Ovary (tissue), 9 donors: ENCODE results near the gene SEMA5A. TPM values are rescaled to one million over a fixed set of nuclear protein-coding genes. Genes with fewer than 3 reads are reported as not detected.

Experiments used
- DNase-seq, 5 donors: peaks; one replicate each; pipeline ENCODE4 v3.0.0-alpha.2; 2019 to 2020
- H3K27ac ChIP-seq, 2 donors: fragments of 200-600 bp; one replicate each; pipeline versions ENCODE4 v1.5.1 to v1.8.0; 2019 to 2022
- H3K27me3 ChIP-seq: fragments of 200-600 bp; one replicate; pipeline ENCODE4 v1.8.0; 2022
- H3K36me3 ChIP-seq: fragments of 200-600 bp; sonication (generic); one replicate; pipeline ENCODE4 v1.5.1; 2019
- H3K4me1 ChIP-seq: one replicate; pipeline ENCODE4 v1.8.1; 2013; ENCODE audit warnings: mild to moderate bottlenecking, moderate library complexity; ENCODE audit not compliant: insufficient read depth
- H3K4me3 ChIP-seq: fragments of 200-600 bp; sonication (generic); one replicate; pipeline ENCODE4 v1.5.1; 2017
- H3K9me3 ChIP-seq, 2 donors: fragments of 200-600 bp in 1 of 2; sonication (generic) in 1 of 2; one replicate each; pipeline versions ENCODE4 v1.5.1 to v1.8.1; 2013 to 2019; ENCODE audit warnings: mild to moderate bottlenecking in 1 of 2, moderate library complexity in 1 of 2
- CTCF ChIP-seq, 3 donors: fragments of 450-650 bp in 2 of 3; fragments of 200-600 bp in 1 of 3; IDR thresholded peaks; one replicate each; pipeline versions ENCODE4 v1.5.1 to v1.8.0; 2016 to 2022; ENCODE audit warnings: antibody characterized with exemption in 3 of 3, mild to moderate bottlenecking in 1 of 3
- EP300 ChIP-seq: sonication (generic); formaldehyde crosslinking; IDR thresholded peaks from one replicate; pipeline ENCODE4 v1.6.1; 2017; ENCODE audit warnings: antibody characterized with exemption
- POLR2A ChIP-seq: fragments of 450-650 bp; IDR thresholded peaks from one replicate; pipeline ENCODE4 v1.6.1; 2017; ENCODE audit warnings: antibody characterized with exemption, mild to moderate bottlenecking, moderate library complexity
- WGBS, 3 donors: extraction: QIAGEN DNeasy Blood & Tissue Kit in 1 of 3; methylation state at CpG; one replicate each; pipeline versions ENCODE4 v1.1.5 to v1.1.7; 2013 to 2017; 5-methylcytosine and 5-hydroxymethylcytosine counted together
- intact Hi-C, 4 donors: fragments of 100-400 bp; cut with DNase I; formaldehyde crosslinking; loops; one replicate each; pipeline versions ENCODE4 v1.11.0 to v1.15.1; 2022 to 2023
- polyA plus RNA-seq, 2 donors: library from polyadenylated mRNA; stranded (reverse); fragments of 200-250 nt in 1 of 2; fragments of 350-450 nt in 1 of 2; fragmentation: Illumina TruSeq in 1 of 2; extraction: RNeasy Lipid Tissue Mini Kit (QIAGEN cat#74804) in 1 of 2; gene quantifications; one replicate each; pipeline ENCODE4 v1.2.3, GENCODE V29; 2013 to 2014
- total RNA-seq, 7 donors: library from RNA; depleted of rRNA in 2 of 7; stranded (reverse); fragments of >200 nt in 2 of 7; fragmentation: NEBNext Ultra II Directional in 3 of 7; extraction: Animal tissue kit (Norgen Biotek cat#: 25700) in 3 of 7; gene quantifications; one replicate each; pipeline versions ENCODE4 v1.1.0 to v1.2.4, GENCODE V29; 2016 to 2023
- donor health status: DM: no; HTN: no; CAD: no; lungs with moderate emphysema.
- donor health status: DM: no; HTN: no; CAD: no.
- donor health status: Bipolar disorder and iron deficiency.
- donor health status: DM: yes; HTN: yes; CAD: no.
- donor health status: DM: no; HTN: no; CAD: no.
- donor health status: DM: yes; HTN: yes; CAD: no.

Gene SEMA5A
- total and polyA plus RNA-seq, 9 donors, result 2.0 to 6.6 (median 4.3) TPM

- 89 to 98% (median 92%) methylated on average over 4 of the region's 4 CpGs for WGBS, 3 donors
- intact Hi-C loops, result no loop called here
- Histone ChIP-seq H3K4me3 (no peak overlapping the region), H3K27me3 (no peaks in the 10 kb centered on the region), H3K9me3 (no peaks in the 10 kb centered on the region), H3K27ac (no peak overlapping the region), H3K4me1 (no peaks in the 10 kb centered on the region), H3K36me3 (no peaks in the 10 kb centered on the region)
- no peak for DNase-seq
- TF ChIP-seq CTCF (IDR thresholded peaks at IDR 0.05) (no peak), POLR2A (no peak), EP300 (no peak)
These were observed 207.1 kb downstream of the SEMA5A start for GRCh38 chr5:9338796-9339195.

DNA sequence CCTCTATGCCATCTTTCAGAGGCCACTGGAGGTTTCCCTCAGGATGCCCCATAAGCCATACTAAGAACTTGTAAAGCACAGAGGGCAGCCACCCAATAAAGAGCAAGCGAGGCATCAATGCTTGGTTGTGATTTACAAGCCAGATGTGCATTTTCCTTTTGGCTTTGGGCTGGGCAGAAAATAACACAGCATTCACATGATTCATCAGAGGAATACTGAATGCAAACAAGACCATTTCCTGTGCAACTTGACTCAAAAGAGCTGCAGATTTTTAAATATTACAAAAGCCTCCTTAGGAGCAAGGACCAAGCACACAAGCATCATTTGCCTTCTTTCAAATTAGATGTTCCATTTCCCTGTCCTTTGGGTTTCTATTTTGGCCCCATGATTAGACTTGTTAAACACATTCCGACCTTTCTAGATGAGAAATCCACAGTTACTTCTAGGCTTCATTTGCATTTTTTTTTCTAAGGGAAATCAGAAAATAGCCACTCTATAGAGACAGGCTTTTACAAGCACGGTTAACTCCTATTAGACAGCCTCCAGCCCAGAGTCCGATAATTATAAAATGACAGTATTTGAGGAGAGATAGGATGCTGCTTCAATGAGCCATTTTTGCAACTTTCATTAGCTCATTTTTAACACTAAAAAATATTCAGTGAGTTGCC lies 207.8 kb downstream of the SEMA5A start:
- Histone ChIP-seq H3K4me1 (no peaks in the 10 kb centered on the region), H3K36me3 (no peaks in the 10 kb centered on the region), H3K27me3 (no peaks in the 10 kb centered on the region), H3K27ac (no peak overlapping the region), H3K9me3 (no peaks in the 10 kb centered on the region), H3K4me3 (no peak overlapping the region)
- no peak for DNase-seq
- 46 to 53% (median 53%) methylated on average over 4 of the region's 4 CpGs for WGBS, 3 donors
- TF ChIP-seq CTCF (IDR thresholded peaks at IDR 0.05), result no peak
- no peak for TF ChIP-seq POLR2A
- no peak for TF ChIP-seq EP300
- intact Hi-C loops, result no loop called here

GRCh38 chr5:9335754-9336495 lies 209.9 kb downstream of the SEMA5A start:
- Histone ChIP-seq H3K36me3 (no peaks in the 10 kb centered on the region), H3K4me1 (no peaks in the 10 kb centered on the region), H3K9me3 (no peaks in the 10 kb centered on the region), H3K27me3 (no peaks in the 10 kb centered on the region), H3K4me3 (no peak overlapping the region), H3K27ac (no peak overlapping the region)
- DNase-seq, result no peak
- intact Hi-C loops, result no loop called here
- 91 to 97% (median 94%) methylated on average over 2 of the region's 2 CpGs for WGBS, 3 donors
- TF ChIP-seq CTCF (IDR thresholded peaks at IDR 0.05) (no peak), EP300 (no peak), POLR2A (no peak)

DNA sequence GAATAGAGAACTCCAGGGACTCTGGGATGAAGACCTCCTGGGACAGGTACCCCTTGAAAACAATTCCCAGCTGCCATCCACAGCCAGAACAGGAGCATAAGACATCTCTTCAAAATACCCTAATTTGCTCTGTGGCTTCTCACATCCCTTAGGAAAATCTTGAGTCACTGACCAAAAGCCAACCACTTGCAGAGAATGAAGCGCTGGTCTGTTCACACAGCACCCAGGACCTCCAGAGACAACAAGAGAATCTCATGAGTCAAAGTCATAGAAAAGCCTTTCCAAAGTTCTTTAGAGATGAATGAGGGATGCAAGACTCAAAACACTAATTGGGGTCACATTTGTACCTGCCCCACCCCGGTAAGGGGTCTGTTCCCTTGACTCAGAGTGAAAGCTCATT lies 210.6 kb downstream of the SEMA5A start:
- intact Hi-C loops, result no loop called here
- Histone ChIP-seq H3K4me3 (no peak overlapping the region), H3K27ac (no peak overlapping the region), H3K9me3 (no peaks in the 10 kb centered on the region), H3K27me3 (no peaks in the 10 kb centered on the region), H3K4me1 (no peaks in the 10 kb centered on the region), H3K36me3 (no peaks in the 10 kb centered on the region)
- WGBS, 3 donors, result 96 to 98% (median 98%) methylated on average over 2 of the region's 2 CpGs
- no peak for TF ChIP-seq POLR2A
- TF ChIP-seq EP300, result no peak
- TF ChIP-seq CTCF (IDR thresholded peaks at IDR 0.05), result no peak
- no peak for DNase-seq
